HG02588 (cell line): ENCODE measurements around the gene C1orf21.

ENCODE experiments used
- ATAC-seq: cut with Tn5 transposase; IDR thresholded peaks from one replicate; pipeline ENCODE4 v1.9.1; 2021; ENCODE audit warnings: mild to moderate bottlenecking, moderate library complexity; ENCODE audit not compliant: unreplicated experiment

The C1orf21 gene

DNA sequence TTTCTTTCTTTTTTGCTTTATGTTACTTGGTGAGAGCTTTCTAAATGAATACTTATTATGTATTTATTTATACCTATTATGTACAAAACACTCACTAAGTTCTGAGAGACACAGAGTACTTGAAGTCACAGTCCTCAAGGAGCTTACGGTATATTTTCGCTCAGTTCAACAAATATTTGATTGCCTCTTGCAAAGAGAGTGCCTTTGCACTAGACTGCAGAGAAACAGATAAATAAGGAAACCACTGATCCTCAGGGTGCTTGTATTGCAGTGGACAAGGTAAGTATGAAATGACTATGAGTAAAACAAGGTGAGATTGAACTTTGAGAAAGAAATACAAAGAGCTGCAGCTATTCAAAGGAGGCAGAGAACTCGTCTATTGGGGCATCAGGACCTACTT lies 123.3 kb downstream of the C1orf21 start:
- no peak for ATAC-seq

DNA sequence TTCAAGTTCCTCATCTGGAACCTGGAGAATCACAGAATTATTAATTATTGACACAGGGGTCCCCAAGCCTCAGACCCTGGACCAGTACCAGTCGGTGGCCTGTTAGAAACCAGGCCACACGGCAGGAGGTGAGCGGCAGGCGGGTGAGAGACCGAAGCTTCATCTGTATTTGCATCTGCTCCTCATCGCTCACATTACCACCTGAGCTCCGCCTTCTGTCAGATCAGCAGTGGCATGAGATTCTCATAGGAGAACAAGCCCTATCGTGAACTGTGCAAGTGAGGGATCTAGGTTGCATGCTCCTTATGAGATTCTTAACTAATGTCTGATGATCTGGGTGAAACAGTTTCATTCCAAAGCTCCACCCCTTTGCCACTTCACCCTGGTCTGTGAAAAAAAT lies 125.9 kb downstream of the C1orf21 start:
- ATAC-seq = no peak

DNA sequence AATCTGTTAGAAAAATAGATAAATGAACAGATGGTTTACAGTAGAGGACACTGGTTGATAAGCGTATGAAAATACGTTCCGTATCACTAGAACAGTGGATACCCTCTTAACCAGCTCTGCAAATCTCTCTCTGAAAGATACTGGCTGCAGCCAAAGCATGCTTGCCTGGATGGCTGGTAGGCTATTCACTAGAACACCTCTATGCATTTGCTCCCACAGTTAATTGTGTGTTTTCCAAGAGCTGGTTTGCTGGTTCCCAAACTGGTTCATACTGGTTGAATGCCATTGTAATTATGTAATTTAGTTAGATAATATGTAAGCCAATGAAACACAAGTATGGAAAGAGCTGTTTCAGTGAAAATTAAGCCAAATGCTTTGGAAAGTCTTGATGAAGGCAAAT lies 126.6 kb downstream of the C1orf21 start:
- ATAC-seq = no peak

DNA sequence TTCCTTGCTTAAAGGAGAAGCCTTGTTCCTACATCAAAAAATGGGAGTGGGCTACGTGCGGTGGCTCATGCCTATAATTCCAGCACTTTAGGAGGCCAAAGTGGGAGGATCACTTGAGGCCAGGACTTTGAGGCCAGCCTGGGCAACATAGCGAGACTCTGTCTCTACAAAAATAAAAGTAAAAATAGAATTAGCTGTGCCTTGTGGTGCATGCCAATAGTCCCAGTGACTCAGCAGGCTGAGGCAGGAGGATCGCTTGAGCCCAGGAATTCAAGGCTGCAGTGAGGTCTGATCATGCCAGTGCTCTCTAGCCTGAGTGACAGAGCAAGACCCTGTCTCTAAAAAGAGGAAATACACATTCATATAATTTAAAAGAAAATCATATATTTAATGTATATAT lies 127.1 kb downstream of the C1orf21 start:
- no peak for ATAC-seq

DNA sequence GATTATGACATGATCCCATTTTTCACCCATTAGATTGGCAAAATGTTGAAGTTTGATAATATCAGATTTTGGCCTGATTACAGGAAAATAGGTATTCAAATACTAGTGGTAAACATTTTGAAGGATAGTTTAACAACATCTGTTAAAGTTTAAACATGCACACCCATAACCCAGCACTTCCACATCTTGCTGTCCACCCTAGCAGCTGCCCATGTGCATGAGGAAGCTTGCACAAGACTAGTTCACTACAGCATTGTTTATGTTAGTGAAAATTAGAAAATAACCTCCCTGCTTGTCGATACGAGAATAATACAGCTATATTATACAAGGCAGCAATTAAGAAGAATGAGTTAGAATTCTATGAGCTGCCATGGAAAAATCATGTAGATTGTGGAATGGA lies 127.6 kb downstream of the C1orf21 start:
- ATAC-seq = no peak

DNA sequence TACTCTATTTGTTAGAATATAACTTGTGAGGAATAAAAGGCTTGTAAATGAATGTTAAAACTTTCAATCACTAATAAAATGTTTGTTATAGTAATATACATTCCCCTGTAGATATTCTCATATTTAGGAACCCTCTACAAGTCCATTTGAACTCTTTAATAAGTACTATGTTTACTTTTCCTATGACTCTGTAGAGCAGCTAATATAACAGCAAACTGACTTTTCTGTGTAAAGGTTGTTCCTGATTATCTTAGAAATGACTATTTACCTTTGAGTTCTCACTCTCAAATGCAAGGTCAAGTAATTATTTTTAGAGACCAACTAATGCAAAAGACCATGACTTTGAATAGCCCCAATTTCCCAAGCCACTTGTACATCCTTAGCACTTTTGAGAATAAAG lies 130.3 kb downstream of the C1orf21 start:
- no peak for ATAC-seq

DNA sequence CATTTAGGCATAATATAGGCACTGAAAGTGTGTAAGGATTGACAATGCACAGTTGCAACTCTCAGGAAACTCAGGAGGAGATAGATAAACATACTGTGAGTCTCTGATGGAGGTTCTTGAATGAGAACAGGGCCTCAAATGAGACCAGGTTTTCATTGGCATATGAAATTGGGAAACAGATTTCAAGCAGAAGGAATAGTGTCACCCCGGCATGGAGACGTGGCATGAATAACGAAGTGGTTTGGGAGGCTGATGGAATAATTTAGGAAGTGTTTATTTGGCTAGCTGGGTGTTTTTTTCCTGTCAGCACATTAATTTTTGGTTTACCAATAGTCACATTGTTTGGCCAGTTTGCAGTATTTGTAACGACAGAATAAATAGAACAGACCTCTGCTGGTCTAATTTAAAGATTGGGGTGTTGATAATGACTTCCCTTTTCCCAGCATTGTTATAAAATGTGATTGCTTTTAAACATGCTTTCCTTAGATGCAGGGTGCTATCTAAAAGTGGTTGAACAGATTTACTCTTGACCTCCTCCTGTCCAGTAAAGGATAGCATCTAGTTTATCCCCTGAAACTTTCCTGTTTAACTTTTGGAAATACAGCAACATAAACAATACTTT lies 132.0 kb downstream of the C1orf21 start:
- ATAC-seq = no peak

DNA sequence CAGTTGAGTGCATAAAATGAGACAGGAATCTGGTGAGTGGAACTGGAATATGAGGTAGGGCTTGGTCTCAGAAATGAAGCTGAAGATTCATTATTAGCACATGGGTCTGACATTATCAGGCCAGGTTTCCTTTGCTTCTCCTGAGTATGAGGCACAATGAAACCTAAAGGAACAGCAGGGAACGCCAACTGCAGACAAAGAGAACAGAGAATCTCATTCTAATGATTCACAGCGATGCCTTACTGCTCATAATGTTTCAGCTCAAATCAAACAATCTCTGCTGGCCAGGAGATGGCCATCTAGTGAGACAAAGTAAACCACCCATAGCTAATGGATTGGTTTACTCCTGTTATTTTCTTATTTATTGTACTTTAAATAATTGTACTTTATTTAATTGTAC lies 133.5 kb downstream of the C1orf21 start:
- no peak for ATAC-seq

DNA sequence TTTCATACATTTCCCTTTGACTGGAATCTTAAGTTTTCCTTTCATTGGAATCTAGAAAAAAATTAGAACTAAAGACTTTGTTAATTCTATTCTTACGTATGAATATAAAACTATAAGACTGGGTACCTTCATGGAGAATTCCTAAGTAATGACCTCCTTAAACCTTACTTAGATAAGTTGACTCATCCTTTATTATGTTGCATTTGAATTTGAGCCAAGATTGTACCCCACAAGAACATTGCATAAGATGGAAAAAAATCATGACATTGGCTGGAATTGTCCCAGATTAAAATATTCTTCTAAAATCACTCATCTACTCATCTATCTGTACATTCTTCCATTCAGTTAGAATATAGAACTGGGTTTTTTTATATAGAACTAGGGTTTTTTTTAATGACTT lies 137.4 kb downstream of the C1orf21 start:
- ATAC-seq = no peak

DNA sequence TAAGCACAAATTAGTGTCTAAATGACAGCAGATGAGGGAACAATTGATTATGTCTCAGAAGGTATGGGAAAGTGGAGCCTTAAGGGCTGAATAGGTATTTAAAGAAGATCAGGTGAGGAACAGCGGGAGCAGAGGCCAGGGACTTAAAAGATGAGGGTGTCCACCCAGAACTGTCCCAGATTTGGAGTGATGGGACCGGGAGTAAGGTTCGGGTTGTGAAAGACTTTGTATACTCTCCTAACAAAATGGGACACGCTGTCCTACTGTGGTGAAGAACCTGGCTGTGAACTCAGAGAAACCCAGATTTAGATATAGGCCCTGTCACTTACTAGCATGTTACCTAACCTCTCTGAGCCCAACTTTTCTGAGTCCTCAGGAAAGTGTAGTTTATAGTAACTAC lies 140.6 kb downstream of the C1orf21 start:
- no peak for ATAC-seq

DNA sequence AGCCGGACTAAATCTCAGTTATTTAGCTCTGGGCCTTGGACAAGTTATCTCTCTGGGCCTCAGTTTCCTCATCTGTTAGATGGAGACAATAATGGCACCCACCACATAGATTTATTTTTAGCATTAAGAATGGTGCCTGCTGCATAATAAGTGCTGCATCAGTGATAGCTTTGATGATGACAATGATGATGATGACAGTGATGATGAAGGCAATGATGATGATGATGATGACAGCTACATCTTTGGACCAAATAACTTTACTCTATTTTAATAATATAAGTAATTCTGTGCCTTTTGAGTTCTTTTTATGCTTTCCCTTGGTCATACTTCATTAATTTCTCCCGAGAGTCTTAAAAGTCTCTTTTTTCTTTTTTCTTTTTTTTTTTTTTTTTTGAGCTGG lies 143.4 kb downstream of the C1orf21 start:
- no peak for ATAC-seq

DNA sequence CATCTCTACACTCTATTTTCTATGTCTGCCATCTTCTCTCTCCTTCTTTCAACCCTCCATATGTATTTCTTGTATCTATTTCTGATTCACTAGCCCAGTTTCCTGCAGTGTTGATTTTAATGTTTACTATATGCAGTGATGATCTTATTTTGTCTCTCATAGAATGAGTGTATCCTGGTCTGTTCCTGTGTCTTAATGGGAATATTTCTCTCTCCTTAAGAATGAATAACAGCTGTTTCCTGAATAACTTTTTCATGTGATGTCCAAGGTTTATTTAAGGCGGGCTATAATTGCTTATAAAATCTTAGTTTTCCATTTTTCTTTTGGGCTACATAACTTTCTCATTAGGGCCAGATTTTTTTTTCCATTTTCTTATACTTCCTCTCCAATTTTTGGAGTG lies 144.5 kb downstream of the C1orf21 start:
- ATAC-seq = no peak

DNA sequence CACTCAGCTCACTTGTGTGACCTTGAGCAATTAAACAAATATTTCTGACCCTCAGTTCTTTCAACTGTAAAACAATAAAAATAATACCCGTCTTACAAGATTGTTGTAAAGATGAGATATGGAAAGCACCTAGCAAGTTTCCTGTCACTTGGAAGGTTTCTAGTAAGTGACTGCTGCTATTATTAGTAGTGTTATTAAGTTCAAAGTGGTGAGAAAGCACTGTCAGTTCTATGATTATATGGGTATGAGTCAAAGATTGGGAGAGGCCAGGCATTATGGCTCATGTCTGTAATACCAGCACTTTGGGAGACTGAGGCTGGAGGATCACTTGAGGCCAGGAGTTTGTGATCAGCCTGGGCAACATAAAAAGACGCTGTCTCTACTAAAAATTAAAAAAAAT lies 145.4 kb downstream of the C1orf21 start:
- ATAC-seq = no peak

DNA sequence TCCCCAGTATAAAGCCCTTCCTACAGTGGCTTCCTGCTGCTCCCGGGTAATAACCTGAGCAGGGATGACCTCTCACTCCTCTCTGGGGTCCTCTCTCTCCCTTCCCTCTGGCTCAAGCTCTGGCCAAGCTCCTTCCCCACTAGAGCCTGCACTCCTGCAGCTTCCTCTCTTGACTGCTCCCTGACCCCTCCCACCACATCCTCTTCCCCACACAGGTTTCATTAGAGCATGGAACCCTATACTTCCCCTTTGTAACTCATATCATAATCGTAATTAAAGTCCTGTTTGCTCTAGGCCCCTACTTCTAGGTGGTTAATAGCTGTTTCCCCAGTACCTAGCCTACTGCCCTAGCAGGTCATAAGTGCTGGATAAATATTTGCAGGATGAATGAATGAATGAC lies 146.2 kb downstream of the C1orf21 start:
- no peak for ATAC-seq

DNA sequence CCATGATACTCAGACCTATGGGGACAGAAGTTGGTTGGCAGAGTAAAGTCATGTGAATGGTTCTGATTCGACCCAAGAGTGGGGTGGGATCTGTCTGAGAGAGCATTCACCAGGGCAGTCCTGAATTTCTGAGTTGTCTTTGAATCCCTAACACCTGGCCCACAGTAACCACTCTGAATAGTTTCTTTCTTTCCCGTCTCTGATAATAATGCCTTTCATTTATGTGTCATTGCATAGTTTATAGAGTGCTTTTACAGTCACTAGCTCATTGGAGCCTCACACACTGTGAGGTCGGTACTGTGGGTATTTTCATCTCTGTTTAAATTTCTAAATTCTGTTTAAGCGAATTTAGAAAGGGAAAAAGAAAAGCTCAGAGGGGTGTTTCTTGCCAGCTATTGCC lies 147.1 kb downstream of the C1orf21 start:
- ATAC-seq = no peak

DNA sequence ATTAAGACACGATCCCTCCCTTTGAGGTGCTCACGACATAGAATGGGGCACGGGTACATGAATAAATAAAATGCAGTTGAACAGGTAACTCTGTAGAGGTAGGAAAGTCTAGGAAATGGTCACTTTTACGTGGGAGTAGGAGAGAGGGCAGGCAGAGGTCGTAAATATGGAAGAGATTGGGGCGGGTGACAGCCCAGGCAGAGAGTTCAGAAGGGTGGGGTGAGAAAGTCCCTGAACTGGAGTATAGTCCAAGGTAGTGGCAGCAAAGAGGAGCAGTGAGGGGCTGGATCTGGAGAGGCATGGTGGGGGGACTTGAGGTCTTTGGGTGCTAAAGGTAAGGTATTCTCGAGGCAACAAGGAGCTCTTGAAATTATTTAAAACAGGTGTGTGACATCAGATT lies 147.9 kb downstream of the C1orf21 start:
- ATAC-seq = no peak

DNA sequence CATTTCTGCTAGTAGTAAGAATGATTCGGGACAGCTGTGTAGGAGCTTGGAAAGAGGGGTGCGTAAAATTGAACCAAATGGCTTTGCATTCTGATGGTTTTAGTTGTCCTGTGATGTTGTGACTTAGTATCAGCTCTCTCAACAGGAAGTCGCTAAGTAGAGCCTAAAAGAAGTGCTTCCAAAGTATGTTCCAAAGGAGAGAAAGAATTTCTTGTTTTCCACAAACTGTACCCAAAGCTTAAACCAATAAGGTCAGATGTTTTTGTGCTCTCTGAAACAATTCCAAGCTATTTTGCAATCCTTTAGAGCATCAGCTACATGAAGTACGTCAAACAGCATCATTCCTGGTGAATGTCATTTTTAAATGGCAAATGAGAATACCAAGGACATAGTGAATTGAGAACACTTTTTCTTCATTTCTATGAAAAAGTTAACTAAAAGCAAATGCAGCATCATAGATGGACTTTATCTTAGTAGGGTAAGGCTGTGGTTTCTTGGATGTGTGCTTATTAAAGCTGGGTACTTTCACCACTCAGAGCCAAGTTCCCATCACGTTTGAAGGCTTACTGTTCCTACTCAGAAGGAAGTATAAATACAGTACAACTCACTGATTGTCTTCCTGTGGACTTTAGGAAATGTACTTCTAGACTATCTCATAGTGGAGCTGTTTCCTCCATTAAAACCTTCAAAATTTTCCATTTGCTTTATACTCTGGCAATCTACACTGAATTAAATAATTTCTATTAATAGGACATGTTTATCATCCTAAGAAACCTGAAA lies 148.6 kb downstream of the C1orf21 start:
- no peak for ATAC-seq

DNA sequence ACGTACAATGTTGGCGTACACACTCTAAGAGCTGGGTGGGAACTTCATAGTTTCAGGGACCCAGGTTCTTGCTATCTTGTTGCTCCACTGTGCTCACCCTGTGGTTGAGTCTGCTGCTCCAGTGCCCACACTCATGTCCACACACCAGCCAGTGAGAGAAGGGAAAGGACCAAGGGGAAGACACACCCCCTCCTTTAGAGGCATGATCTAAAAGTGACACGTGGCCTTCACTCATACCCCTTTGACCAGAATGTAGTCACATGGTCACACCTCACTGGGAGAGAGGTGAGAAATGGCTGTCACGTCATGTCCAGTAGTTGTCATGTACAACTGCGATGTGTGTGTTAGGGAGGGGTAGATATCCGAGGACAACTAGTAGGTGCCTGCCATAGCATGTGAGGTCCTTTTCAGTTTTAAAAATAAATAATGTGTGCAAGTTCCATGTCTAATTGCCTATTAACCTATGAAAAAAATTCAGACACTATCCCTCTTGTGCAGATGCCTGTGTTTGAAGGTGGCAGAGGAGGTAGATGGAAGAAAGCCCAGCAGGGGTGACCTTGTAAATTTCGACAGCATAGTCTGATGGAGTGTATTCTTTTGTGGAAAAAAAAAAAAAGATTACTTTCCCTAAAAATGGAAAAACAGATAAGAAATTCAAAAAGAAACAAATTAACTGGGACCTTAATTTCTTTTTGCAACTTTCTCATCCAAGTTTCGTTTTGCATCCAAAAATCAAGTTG lies 149.6 kb downstream of the C1orf21 start:
- ATAC-seq = no peak

DNA sequence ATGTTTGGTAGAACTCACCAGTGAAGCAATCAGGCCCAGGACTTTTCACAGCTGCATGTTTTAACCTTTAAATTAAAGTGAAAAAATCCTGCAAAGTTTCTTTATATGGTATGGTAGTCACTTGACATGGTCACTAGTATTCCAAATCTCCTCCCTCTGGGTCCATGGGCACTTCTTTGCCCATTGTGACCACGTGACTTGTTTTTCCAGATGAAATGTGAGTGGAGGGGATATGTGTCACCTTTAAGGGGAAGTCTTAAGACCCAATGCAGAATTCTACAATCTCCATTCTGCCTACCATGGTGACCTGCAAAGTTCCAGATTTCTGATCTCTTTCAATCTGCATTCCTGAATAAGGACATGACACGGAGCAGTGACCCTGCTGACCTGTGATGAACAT lies 152.8 kb downstream of the C1orf21 start:
- no peak for ATAC-seq

DNA sequence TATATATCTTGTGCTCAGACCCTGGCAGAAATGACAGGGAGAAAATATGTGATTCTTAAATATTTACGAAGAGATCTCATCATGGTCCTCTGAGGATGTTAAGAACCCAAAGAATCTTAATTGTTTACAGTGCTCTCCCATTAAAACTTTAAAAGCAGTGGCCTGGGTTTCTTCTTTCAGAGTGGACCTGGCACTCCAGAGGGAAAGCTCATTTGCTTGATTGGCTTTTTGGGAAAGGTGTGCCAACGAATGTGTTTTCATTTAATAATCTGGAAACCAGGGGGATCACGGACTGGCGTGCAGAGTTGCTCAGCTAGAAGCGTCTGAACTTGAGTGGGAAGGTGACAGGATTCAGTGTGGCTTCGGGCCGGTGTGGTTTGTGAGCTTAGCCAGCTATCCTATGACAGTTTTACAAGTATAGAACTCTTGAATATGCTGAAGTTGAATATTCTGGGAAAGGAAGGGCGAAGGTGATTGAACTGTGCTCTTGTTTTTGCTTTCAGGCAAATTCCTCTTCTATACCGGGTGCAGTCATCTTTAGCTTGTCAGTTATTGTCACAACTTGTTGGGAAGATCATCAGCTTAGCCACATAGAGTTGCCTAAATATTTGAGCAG lies 154.8 kb downstream of the C1orf21 start:
- ATAC-seq = no peak

DNA sequence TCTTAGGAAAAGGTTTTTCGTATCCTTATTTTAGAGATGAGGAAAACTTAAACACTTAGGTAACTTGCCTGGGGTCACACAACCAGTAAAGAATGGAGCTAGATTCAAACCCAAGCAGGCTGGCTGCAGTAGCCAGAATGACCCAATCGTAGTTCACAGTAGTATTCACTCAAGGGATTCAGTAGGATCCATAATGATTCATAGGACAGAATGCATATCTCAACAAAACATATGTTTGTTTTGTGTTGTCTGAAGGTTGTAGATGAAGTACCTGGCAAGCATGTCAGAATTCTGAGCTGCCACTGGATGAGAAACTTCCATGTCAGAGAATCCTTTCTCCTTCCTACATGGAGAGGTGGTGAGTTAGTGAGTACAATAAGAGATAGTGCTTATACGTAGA lies 155.5 kb downstream of the C1orf21 start:
- no peak for ATAC-seq

DNA sequence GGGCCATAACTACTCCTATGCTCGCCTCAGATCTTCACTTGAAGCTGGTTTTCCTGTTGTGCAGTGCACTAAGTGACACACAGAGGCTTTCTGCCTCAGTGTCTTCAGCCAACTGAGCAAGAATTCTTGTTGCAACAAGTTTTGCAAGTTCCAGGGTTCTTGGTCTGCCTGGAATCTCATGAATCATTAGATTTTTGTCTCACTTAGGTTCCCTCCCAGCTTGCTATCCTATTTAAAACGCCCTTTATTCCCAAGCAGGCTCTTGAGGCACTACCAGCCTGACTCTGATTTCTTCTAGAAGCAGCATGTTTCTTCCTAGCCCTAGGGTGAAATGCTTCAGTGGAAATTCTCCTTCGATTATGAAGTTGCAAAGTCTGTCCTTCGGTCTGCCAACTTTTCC lies 158.8 kb downstream of the C1orf21 start:
- no peak for ATAC-seq
